Activated naive CD4-positive, alpha-beta T cell treated with anti-CD3 and anti-CD28 coated beads, Interleukin-2, amount 10 ng/mL, durations not matched to agents 7 days and 5 days (primary cell): ENCODE results near the gene NKD1.
A peak's percentile ranks its signal among the peaks of the same experiment; 100 is the strongest.
"Not testable (repeated sequence)": the region's sequence is repeated elsewhere in the genome, so short reads cannot be mapped to it uniquely, and the experiment has no call there.

Experiments used
- CTCF ChIA-PET: fragments of 350-600 bp; sonication (Branson Sonifier 250); formaldehyde crosslinking; loops from one replicate; lab custom pipeline; 2021; ENCODE audit warnings: antibody characterized with exemption; lab: Charles Lee
- DNase-seq: peaks from one replicate; pipeline ENCODE4 v3.0.0-alpha.2; 2020
- H3K27ac Mint-ChIP-seq: one replicate; pipeline ENCODE4 v1.8.0; 2021; ENCODE audit warnings: mild to moderate bottlenecking, moderate library complexity, mixed read lengths
- H3K27me3 Mint-ChIP-seq: one replicate; pipeline ENCODE4 v1.8.0; 2021; ENCODE audit warnings: mild to moderate bottlenecking, mixed read lengths
- H3K36me3 Mint-ChIP-seq: one replicate; pipeline ENCODE4 v1.8.0; 2021; ENCODE audit warnings: mixed read lengths
- H3K4me1 Mint-ChIP-seq: one replicate; pipeline ENCODE4 v1.8.0; 2021; ENCODE audit warnings: mixed read lengths
- H3K4me3 Mint-ChIP-seq: one replicate; pipeline ENCODE4 v1.8.0; 2021; ENCODE audit warnings: mild to moderate bottlenecking, moderate library complexity, mixed read lengths
- H3K9me3 Mint-ChIP-seq: one replicate; pipeline ENCODE4 v1.8.0; 2021; ENCODE audit warnings: mixed read lengths

The NKD1 gene

GRCh38 chr16:50578137-50578536 lies 29.9 kb downstream of the NKD1 start:
- Mint-ChIP-seq H3K36me3 (no peaks in the 10 kb centered on the region), H3K27me3 (no peaks in the 10 kb centered on the region), H3K27ac (no peak overlapping the region), H3K4me3 (no peak overlapping the region), H3K9me3 (no peaks in the 10 kb centered on the region), H3K4me1 (no peaks in the 10 kb centered on the region)
- CTCF ChIA-PET: no interaction called here
- no peak for DNase-seq

GRCh38 chr16:50579373-50579772 lies 31.2 kb downstream of the NKD1 start:
- DNase-seq, H3K4me3 Mint-ChIP-seq, H3K4me1 Mint-ChIP-seq, H3K36me3 Mint-ChIP-seq, H3K27me3 Mint-ChIP-seq, H3K9me3 Mint-ChIP-seq, CTCF ChIA-PET, H3K27ac Mint-ChIP-seq: not testable (repeated sequence)

GRCh38 chr16:50580180-50580798 lies 32.1 kb downstream of the NKD1 start:
- no peak for DNase-seq
- CTCF ChIA-PET: interaction anchor here (1.1 kb wide), 1 partner anchor 13 kb away, joined by 3 read pairs; no protein-coding TSS in a partner anchor
- H3K36me3 Mint-ChIP-seq: no peaks in the 10 kb centered on the region
- H3K9me3 Mint-ChIP-seq: no peaks in the 10 kb centered on the region
- no peak overlapping the region for H3K27ac Mint-ChIP-seq
- peaks cover 9% of the 10 kb centered on the region for H3K4me1 Mint-ChIP-seq
- no peaks in the 10 kb centered on the region for H3K27me3 Mint-ChIP-seq
- no peak overlapping the region for H3K4me3 Mint-ChIP-seq

- CTCF ChIA-PET: interaction anchor here (0.8 kb wide), 1 partner anchor 11 kb away, joined by 3 read pairs; no protein-coding TSS in a partner anchor
- Mint-ChIP-seq H3K4me3 (no peak overlapping the region), H3K4me1 (peaks cover 9% of the 10 kb centered on the region), H3K27me3 (no peaks in the 10 kb centered on the region), H3K9me3 (no peaks in the 10 kb centered on the region), H3K27ac (no peak overlapping the region), H3K36me3 (no peaks in the 10 kb centered on the region)
- DNase-seq: no peak
Measured at GRCh38 chr16:50581845-50582244, 33.6 kb downstream of the NKD1 start.

- no peak for DNase-seq
- CTCF ChIA-PET: no interaction called here
- Mint-ChIP-seq H3K4me1 (peaks cover 9% of the 10 kb centered on the region), H3K4me3 (no peak overlapping the region), H3K9me3 (peaks cover 4% of the 10 kb centered on the region), H3K27me3 (no peaks in the 10 kb centered on the region), H3K36me3 (no peaks in the 10 kb centered on the region), H3K27ac (no peak overlapping the region)
Measured at GRCh38 chr16:50583211-50583610, 35.0 kb downstream of the NKD1 start.

GRCh38 chr16:50584033-50584722 lies 36.0 kb downstream of the NKD1 start:
- H3K4me3 Mint-ChIP-seq: no peak overlapping the region
- peaks cover 15% of the 10 kb centered on the region for H3K4me1 Mint-ChIP-seq
- no peaks in the 10 kb centered on the region for H3K27me3 Mint-ChIP-seq
- H3K36me3 Mint-ChIP-seq: peaks cover 5% of the 10 kb centered on the region
- CTCF ChIA-PET: no interaction called here
- H3K27ac Mint-ChIP-seq: no peak overlapping the region
- peaks cover 4% of the 10 kb centered on the region for H3K9me3 Mint-ChIP-seq
- DNase-seq: no peak

- H3K4me3 Mint-ChIP-seq: no peak overlapping the region
- H3K4me1 Mint-ChIP-seq: peaks cover 24% of the 10 kb centered on the region
- CTCF ChIA-PET: interaction anchor here (1.2 to 1.5 kb wide), 2 partner anchors 19 to 80 kb away, joined by 3 read pairs; no protein-coding TSS in a partner anchor
Measured at GRCh38 chr16:50585331-50585776, 37.2 kb downstream of the NKD1 start.

GRCh38 chr16:50587543-50587942 lies 39.3 kb downstream of the NKD1 start:
- peaks cover 5% of the 10 kb centered on the region for H3K36me3 Mint-ChIP-seq
- no peak overlapping the region for H3K27ac Mint-ChIP-seq
- H3K4me1 Mint-ChIP-seq: peaks cover 24% of the 10 kb centered on the region
- no peak for DNase-seq
- H3K27me3 Mint-ChIP-seq: no peaks in the 10 kb centered on the region
- no peak overlapping the region for H3K4me3 Mint-ChIP-seq
- CTCF ChIA-PET: no interaction called here
- peaks cover 4% of the 10 kb centered on the region for H3K9me3 Mint-ChIP-seq

More at GRCh38 chr16:50585331-50585776, 37.2 kb downstream of the NKD1 start:
- no peaks in the 10 kb centered on the region for H3K27me3 Mint-ChIP-seq
- peaks cover 5% of the 10 kb centered on the region for H3K36me3 Mint-ChIP-seq
- no peak for DNase-seq
- peaks cover 4% of the 10 kb centered on the region for H3K9me3 Mint-ChIP-seq
- H3K27ac Mint-ChIP-seq: no peak overlapping the region

GRCh38 chr16:50588276-50588675 lies 40.1 kb downstream of the NKD1 start:
- no peak overlapping the region for H3K27ac Mint-ChIP-seq

GRCh38 chr16:50591209-50591608 lies 43.0 kb downstream of the NKD1 start:
- Mint-ChIP-seq H3K27ac (peak overlapping the region; percentile 70), H3K27me3 (peaks cover 8% of the 10 kb centered on the region), H3K9me3 (peaks cover 4% of the 10 kb centered on the region), H3K4me1 (peaks cover 18% of the 10 kb centered on the region), H3K36me3 (peaks cover 5% of the 10 kb centered on the region), H3K4me3 (no peak overlapping the region)
- no peak for DNase-seq
- CTCF ChIA-PET: interaction anchor here (0.6 to 1.3 kb wide), 2 partner anchors 38 to 215 kb away, joined by 3 read pairs; no protein-coding TSS in a partner anchor

More at GRCh38 chr16:50588276-50588675, 40.1 kb downstream of the NKD1 start:
- Mint-ChIP-seq H3K4me1 (peaks cover 24% of the 10 kb centered on the region), H3K36me3 (peaks cover 5% of the 10 kb centered on the region), H3K4me3 (no peak overlapping the region), H3K27me3 (peaks cover 4% of the 10 kb centered on the region), H3K9me3 (peaks cover 4% of the 10 kb centered on the region)
- CTCF ChIA-PET: no interaction called here
- no peak for DNase-seq

- CTCF ChIA-PET: interaction anchor here (0.6 kb wide), 1 partner anchor 215 kb away, joined by 3 read pairs; no protein-coding TSS in a partner anchor
Measured at GRCh38 chr16:50591800-50592771, 43.9 kb downstream of the NKD1 start.

GRCh38 chr16:50592996-50593395 lies 44.8 kb downstream of the NKD1 start:
- Mint-ChIP-seq H3K4me1 (peaks cover 18% of the 10 kb centered on the region), H3K27ac (no peak overlapping the region), H3K4me3 (no peak overlapping the region), H3K36me3 (peaks cover 5% of the 10 kb centered on the region), H3K9me3 (no peaks in the 10 kb centered on the region), H3K27me3 (peaks cover 16% of the 10 kb centered on the region)
- no peak for DNase-seq
- CTCF ChIA-PET: interaction anchor here (0.6 to 1.4 kb wide), 3 partner anchors 12 to 258 kb away, joined by 3 read pairs; no protein-coding TSS in a partner anchor

More at GRCh38 chr16:50591800-50592771, 43.9 kb downstream of the NKD1 start:
- no peak for DNase-seq
- Mint-ChIP-seq H3K36me3 (peaks cover 5% of the 10 kb centered on the region), H3K27ac (no peak overlapping the region), H3K27me3 (peaks cover 10% of the 10 kb centered on the region), H3K4me3 (no peak overlapping the region), H3K4me1 (peaks cover 18% of the 10 kb centered on the region), H3K9me3 (peaks cover 4% of the 10 kb centered on the region)

- H3K9me3 Mint-ChIP-seq: no peaks in the 10 kb centered on the region
- H3K4me3 Mint-ChIP-seq: no peak overlapping the region
- CTCF ChIA-PET: interaction anchor here (0.6 to 1.4 kb wide), 3 partner anchors 13 to 259 kb away, joined by 3 read pairs; no protein-coding TSS in a partner anchor
- H3K36me3 Mint-ChIP-seq: peaks cover 5% of the 10 kb centered on the region
- no peak for DNase-seq
- peaks cover 18% of the 10 kb centered on the region for H3K4me1 Mint-ChIP-seq
- no peak overlapping the region for H3K27ac Mint-ChIP-seq
- peaks cover 16% of the 10 kb centered on the region for H3K27me3 Mint-ChIP-seq
Measured at GRCh38 chr16:50593410-50594150, 45.4 kb downstream of the NKD1 start.
